ENCODE data around the gene LGI4. TPM values are rescaled to one million over a fixed set of nuclear protein-coding genes. Genes with fewer than 3 reads are reported as not detected.

Gene LGI4
- total and polyA plus RNA-seq, 4 donors, result 0.18 to 1.5 (median 1.1) TPM

- Histone ChIP-seq H3K9me3 (ENCODE audit: control insufficient read depth in 4 of 4, low read length in 3 of 4) (no peaks in the 10 kb centered on the region), H3K27me3 (ENCODE audit: control insufficient read depth in 4 of 4, insufficient read depth in 4 of 4, low read length in 3 of 4) (no peaks in the 10 kb centered on the region), H3K36me3 (ENCODE audit: control insufficient read depth in 4 of 4, insufficient read depth in 3 of 4, low read depth in 1 of 4, low read length in 3 of 4) (no peaks in the 10 kb centered on the region), H3K27ac (ENCODE audit: low read depth in 1 of 2, low read length in 2 of 2) (no peak within 1 kb of the TSS), H3K9ac (ENCODE audit: low read depth in 1 of 2, low read length in 2 of 2) (no peak within 1 kb of the TSS), H3K4me3 (ENCODE audit: low read depth in 1 of 3, low read length in 3 of 3) (no peak within 1 kb of the TSS), H3K4me1 (ENCODE audit: control insufficient read depth in 4 of 4, insufficient read depth in 4 of 4, low read length in 3 of 4) (peaks cover 5 to 25% (median 17%) of the 10 kb centered on the region in 4 donors)
- TF ChIP-seq FOXA2 (IDR thresholded peaks at IDR 0.05) (no peak), TAF1 (conservative IDR thresholded peaks at IDR 0.05) (no peak), SP1 (IDR thresholded peaks at IDR 0.05) (no peak), FOXA1 (IDR thresholded peaks at IDR 0.05) (no peak), ZBTB33 (IDR thresholded peaks at IDR 0.05) (no peak), HNF4A (conservative IDR thresholded peaks at IDR 0.05) (no peak), HNF4G (IDR thresholded peaks at IDR 0.05) (no peak), NR2F2 (IDR thresholded peaks at IDR 0.05) (no peak), ATF3 (IDR thresholded peaks at IDR 0.05) (no peak), GABPA (IDR thresholded peaks at IDR 0.05 in 1 of 2, conservative IDR thresholded peaks at IDR 0.05 in 1 of 2) (no peak), RAD21 (IDR thresholded peaks at IDR 0.05) (no peak), EGR1 (IDR thresholded peaks at IDR 0.05; ENCODE audit: low read depth in 2 of 2) (no peak), RXRA (IDR thresholded peaks at IDR 0.05) (no peak), YY1 (IDR thresholded peaks at IDR 0.05) (no peak), JUND (IDR thresholded peaks at IDR 0.05) (no peak)
- TF ChIP-seq, protein P1, sequence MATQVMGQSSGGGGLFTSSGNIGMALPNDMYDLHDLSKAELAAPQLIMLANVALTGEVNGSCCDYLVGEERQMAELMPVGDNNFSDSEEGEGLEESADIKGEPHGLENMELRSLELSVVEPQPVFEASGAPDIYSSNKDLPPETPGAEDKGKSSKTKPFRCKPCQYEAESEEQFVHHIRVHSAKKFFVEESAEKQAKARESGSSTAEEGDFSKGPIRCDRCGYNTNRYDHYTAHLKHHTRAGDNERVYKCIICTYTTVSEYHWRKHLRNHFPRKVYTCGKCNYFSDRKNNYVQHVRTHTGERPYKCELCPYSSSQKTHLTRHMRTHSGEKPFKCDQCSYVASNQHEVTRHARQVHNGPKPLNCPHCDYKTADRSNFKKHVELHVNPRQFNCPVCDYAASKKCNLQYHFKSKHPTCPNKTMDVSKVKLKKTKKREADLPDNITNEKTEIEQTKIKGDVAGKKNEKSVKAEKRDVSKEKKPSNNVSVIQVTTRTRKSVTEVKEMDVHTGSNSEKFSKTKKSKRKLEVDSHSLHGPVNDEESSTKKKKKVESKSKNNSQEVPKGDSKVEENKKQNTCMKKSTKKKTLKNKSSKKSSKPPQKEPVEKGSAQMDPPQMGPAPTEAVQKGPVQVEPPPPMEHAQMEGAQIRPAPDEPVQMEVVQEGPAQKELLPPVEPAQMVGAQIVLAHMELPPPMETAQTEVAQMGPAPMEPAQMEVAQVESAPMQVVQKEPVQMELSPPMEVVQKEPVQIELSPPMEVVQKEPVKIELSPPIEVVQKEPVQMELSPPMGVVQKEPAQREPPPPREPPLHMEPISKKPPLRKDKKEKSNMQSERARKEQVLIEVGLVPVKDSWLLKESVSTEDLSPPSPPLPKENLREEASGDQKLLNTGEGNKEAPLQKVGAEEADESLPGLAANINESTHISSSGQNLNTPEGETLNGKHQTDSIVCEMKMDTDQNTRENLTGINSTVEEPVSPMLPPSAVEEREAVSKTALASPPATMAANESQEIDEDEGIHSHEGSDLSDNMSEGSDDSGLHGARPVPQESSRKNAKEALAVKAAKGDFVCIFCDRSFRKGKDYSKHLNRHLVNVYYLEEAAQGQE (IDR thresholded peaks at IDR 0.05), result no peak
- TF ChIP-seq, protein P2, sequence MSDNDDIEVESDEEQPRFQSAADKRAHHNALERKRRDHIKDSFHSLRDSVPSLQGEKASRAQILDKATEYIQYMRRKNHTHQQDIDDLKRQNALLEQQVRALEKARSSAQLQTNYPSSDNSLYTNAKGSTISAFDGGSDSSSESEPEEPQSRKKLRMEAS (IDR thresholded peaks at IDR 0.05), result no peak
- no peak for DNase-seq (ENCODE audit: low spot score)
- WGBS, result 57% methylated on average over 31 of the region's 31 CpGs
Observed at GRCh38 chr19:35143231-35143715, 8.4 kb upstream of the LGI4 start, which contains the start of gene FXYD7. FXYD7 (plus strand) TSS chr19:35143255; CDS start chr19:35143334, 79 bp downstream.

DNA sequence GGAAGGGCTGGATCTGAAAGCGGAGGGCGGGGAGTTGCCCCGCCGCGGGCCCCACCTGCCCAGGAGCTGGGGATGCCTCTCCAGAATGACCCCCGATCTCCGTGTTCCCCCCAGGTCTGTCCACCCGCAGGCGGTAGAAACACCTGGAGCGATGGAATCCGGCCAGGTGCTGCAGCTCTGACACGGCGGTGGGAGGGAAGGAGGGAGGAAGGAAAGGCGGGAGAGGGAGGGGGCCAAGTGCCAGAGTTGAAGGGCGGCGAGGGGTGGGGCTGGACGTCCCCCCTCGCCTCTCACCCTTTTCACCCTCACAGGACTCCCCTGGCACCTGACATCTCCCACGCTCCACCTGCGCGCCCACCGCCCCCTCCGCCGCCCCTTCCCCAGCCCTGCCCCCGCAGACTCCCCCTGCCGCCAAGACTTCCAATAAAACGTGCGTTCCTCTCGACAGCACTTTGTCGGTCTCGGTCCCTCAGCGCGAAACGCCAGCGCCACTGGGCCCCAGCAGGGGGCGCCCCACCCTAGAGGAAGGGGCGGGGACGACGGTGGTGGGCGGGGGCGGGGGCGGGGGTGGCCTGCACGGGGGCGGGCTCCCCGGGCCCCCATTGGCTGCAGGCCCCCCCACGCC lies 7.9 kb upstream of the LGI4 start:
- Histone ChIP-seq H3K27me3 (ENCODE audit: control insufficient read depth in 4 of 4, insufficient read depth in 4 of 4, low read length in 3 of 4) (no peaks in the 10 kb centered on the region), H3K36me3 (ENCODE audit: control insufficient read depth in 4 of 4, insufficient read depth in 3 of 4, low read depth in 1 of 4, low read length in 3 of 4) (no peaks in the 10 kb centered on the region), H3K4me3 (ENCODE audit: low read depth in 1 of 3, low read length in 3 of 3) (no peak overlapping the region), H3K27ac (ENCODE audit: low read depth in 1 of 2, low read length in 2 of 2) (no peak overlapping the region), H3K9ac (ENCODE audit: low read depth in 1 of 2, low read length in 2 of 2) (no peak overlapping the region), H3K4me1 (ENCODE audit: control insufficient read depth in 4 of 4, insufficient read depth in 4 of 4, low read length in 3 of 4) (peaks cover 5 to 31% (median 21%) of the 10 kb centered on the region in 4 donors), H3K9me3 (ENCODE audit: control insufficient read depth in 4 of 4, low read length in 3 of 4) (no peaks in the 10 kb centered on the region)
- DNase-seq (ENCODE audit: low spot score), result peak; percentile 64
- TF ChIP-seq, protein P1 (IDR thresholded peaks at IDR 0.05), result no peak
- TF ChIP-seq SP1 (IDR thresholded peaks at IDR 0.05) (no peak), TAF1 (conservative IDR thresholded peaks at IDR 0.05) (no peak), RXRA (IDR thresholded peaks at IDR 0.05) (no peak), RAD21 (IDR thresholded peaks at IDR 0.05) (peak; percentile 5 to 52), EGR1 (IDR thresholded peaks at IDR 0.05; ENCODE audit: low read depth in 2 of 2) (no peak), JUND (IDR thresholded peaks at IDR 0.05) (no peak), NR2F2 (IDR thresholded peaks at IDR 0.05) (no peak), CTCF (IDR thresholded peaks at IDR 0.05; ENCODE audit: low read depth, low read length, missing input control) (peak; percentile 33), FOXA2 (IDR thresholded peaks at IDR 0.05) (no peak), GABPA (IDR thresholded peaks at IDR 0.05 in 1 of 2, conservative IDR thresholded peaks at IDR 0.05 in 1 of 2) (no peak), YY1 (IDR thresholded peaks at IDR 0.05) (no peak)
- TF ChIP-seq, protein P2 (IDR thresholded peaks at IDR 0.05), result no peak
- WGBS, result 42% methylated on average over 45 of the region's 46 CpGs
